Measurements from ENCODE around the gene LRRC17. TPM values are rescaled to one million over a fixed set of nuclear protein-coding genes. Genes with fewer than 3 reads are reported as not detected.
"Not testable (repeated sequence)": the region's sequence is repeated elsewhere in the genome, so short reads cannot be mapped to it uniquely, and the experiment has no call there.

LRRC17 gene
- total and polyA plus RNA-seq, 9 of the 15 experiments (the other 6 are each of a cell fraction or from before 2014, with no cell fraction given), result 0.03 to 0.18 (median 0.12) TPM; not detected in 5

DNA sequence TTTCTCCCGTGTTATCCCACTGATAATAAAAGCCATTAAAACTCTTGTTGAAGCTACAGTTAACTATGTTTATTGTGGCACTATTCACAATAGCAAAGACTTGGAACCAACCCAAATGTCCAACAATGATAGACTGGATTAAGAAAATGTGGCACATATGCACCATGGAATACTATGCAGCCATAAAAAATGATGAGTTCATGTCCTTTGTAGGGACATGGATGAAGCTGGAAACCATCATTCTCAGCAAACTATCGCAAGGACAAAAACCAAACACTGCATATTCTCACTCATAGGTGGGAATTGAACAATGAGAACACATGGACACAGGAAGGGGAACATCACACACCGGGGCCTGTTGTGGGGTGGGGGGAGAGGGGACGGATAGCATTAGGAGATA, 64.8 kb downstream of the LRRC17 start:
- intact Hi-C loops (cut with micrococcal nuclease); H3K27me3 ChIP-seq (ENCODE audit: control insufficient read depth in 2 of 2, insufficient read depth in 2 of 2, low read length in 2 of 2); in situ Hi-C loops (cut with MboI); H3K4me2 ChIP-seq (ENCODE audit: insufficient read depth, low read length); H3K27ac ChIP-seq (ENCODE audit: extremely low read depth, low read depth, low read length); DNase-seq (ENCODE audit: extremely low read depth in 1 of 4, low spot score in 3 of 4); H3K9me1 ChIP-seq (ENCODE audit: control insufficient read depth, insufficient read depth, low read length); H4K20me1 ChIP-seq (replicated peaks; ENCODE audit: control insufficient read depth, insufficient read depth, low read length); POLR2A ChIA-PET; H2AFZ ChIP-seq (ENCODE audit: low read depth, low read length); H3K4me3 ChIP-seq; H3K9me3 ChIP-seq (replicated peaks; ENCODE audit: control insufficient read depth, insufficient read depth, low read depth, low read length); CTCF ChIA-PET (ENCODE audit: low intra/inter-chr PET ratio); FAIRE-seq; BruUV-seq (replicated peaks); ATAC-seq; H3K9ac ChIP-seq (ENCODE audit: insufficient read depth in 1 of 2, low read depth in 2 of 2, low read length in 2 of 2): not testable (repeated sequence)
- TF ChIP-seq MNT (conservative IDR thresholded peaks at IDR 0.05), result 0 out of 4 replicates have a peak, but pooled peaks of 1 of the 2 experiments have one; percentile 22
- TF ChIP-seq ZNF146 (CRISPR knock-in tag; IDR thresholded peaks at IDR 0.05; ENCODE audit: unreplicated experiment), result peak; percentile 55
- peak; percentile 92 for TF ChIP-seq BCOR (IDR thresholded peaks at IDR 0.05)
- TF ChIP-seq HDAC1 (IDR thresholded peaks at IDR 0.05), result peak in 1 of 2 experiments; percentile 11; a peak in 1 of 4 replicates
- 0 out of 4 replicates have a peak, but pooled peaks of 1 of the 2 experiments have one; percentile 47 for TF ChIP-seq CSDE1 (IDR thresholded peaks at IDR 0.05)
- peak; percentile 49; the same call in 1 of the 2 replicates for TF ChIP-seq NFIC (IDR thresholded peaks at IDR 0.05)
- TF ChIP-seq KDM1A (IDR thresholded peaks at IDR 0.05), result peak; percentile 62 to 81
- peak; percentile 75; the same call in 1 of the 2 replicates for TF ChIP-seq SMARCA5 (IDR thresholded peaks at IDR 0.05)
- H3K36me3 ChIP-seq (ENCODE audit: control insufficient read depth, insufficient read depth, low read length), result peaks cover 53% of the 10 kb centered on the region
- WGBS (ENCODE audit: insufficient coverage, low coverage, missing lambda C conversion rate), result 63% methylated on average over 2 of the region's 4 CpGs
- peaks cover 71% of the 10 kb centered on the region for H3K79me2 ChIP-seq (ENCODE audit: control insufficient read depth, insufficient read depth, low read length)
- peaks cover 15 to 37% of the 10 kb centered on the region in 2 experiments for H3K4me1 ChIP-seq (replicated peaks in 1 of 2; ENCODE audit: control insufficient read depth in 2 of 2, insufficient read depth in 2 of 2, low read length in 2 of 2)
